HL-60 (cell line): Measurements from ENCODE around the gene BAZ2B.

Experiments
- CTCF ChIP-seq: IDR thresholded peaks from one replicate; pipeline ENCODE4 v1.5.1; 2011; ENCODE audit warnings: low read length, control low read depth, inconsistent platforms; ENCODE audit not compliant: insufficient read depth
- GABPA ChIP-seq: IDR thresholded peaks from 2 replicates; pipeline ENCODE4 v1.6.1; 2012; ENCODE audit warnings: low read depth
- POLR2AphosphoS5 ChIP-seq: IDR thresholded peaks from 2 replicates; pipeline ENCODE4 v1.6.1; 2012; ENCODE audit warnings: low read depth
- REST ChIP-seq: IDR thresholded peaks from 2 replicates; pipeline ENCODE4 v1.6.1; 2012; ENCODE audit warnings: low read depth; ENCODE audit not compliant: insufficient replicate concordance

DNA sequence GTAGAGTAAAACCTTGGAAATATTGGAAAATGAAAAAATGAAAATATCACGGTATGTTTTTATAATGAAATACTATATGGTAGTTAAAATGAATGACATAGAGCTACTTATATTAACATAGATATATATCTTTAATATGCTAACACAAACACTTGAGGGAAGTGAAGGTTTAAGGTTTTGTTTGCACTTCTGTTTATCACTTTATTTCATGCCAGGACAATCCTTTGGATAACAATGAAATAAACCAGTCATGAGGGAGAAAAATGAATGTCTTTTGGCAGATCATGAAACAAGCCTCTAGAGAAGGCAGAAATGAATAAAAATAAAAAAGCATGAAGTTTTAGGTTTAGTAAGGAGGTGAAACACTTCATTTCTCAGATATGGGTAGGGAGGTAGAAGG is 89.9 kb downstream of the BAZ2B start:
- no peak for TF ChIP-seq POLR2AphosphoS5
- no peak for TF ChIP-seq CTCF
- TF ChIP-seq REST, result no peak
- no peak for TF ChIP-seq GABPA
